ENCODE data around the gene SSPN.

The SSPN gene

DNA sequence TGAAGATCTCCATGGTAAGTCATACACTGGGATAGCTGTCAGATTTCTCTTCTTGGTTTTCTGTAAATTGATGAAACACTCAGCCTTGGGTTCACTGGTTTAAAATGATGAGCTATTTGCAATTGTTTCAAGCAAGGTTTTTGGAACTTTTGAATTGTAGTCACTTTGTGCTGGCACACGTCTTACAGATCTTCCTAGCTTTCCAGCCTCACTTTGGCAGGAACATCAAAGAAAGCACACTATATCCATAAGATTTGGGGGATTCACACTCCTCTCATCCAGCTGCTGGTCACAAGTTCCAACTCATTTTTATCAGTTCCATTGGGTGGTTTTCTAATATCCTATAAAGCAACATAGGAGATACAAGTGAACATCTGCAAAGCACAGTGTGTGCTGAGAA lies 16.0 kb downstream of the SSPN start:
- H2AK5ac ChIP-seq (ENCODE audit: low read length), result no peak overlapping the region
- no peak overlapping the region for H3K4ac ChIP-seq (ENCODE audit: low read depth, low read length)
- H4K8ac ChIP-seq (ENCODE audit: low read depth, low read length), result no peak overlapping the region
- H3K4me1 ChIP-seq (ENCODE audit: control insufficient read depth, low read depth, low read length), result no peaks in the 10 kb centered on the region
- no peak overlapping the region for H3K18ac ChIP-seq (ENCODE audit: low read length)
- no peak overlapping the region for H3K4me3 ChIP-seq (ENCODE audit: low read length)
- no peaks in the 10 kb centered on the region for H3K79me2 ChIP-seq (ENCODE audit: control insufficient read depth, insufficient read depth, low read length)
- H2BK5ac ChIP-seq (ENCODE audit: low read length), result no peak overlapping the region
- no peak overlapping the region for H3K9ac ChIP-seq (ENCODE audit: low read length)
- H3K4me2 ChIP-seq (ENCODE audit: low read length), result no peak overlapping the region
- no peak overlapping the region for H3K27ac ChIP-seq (ENCODE audit: low read depth, low read length)
- no peak overlapping the region for H4K5ac ChIP-seq (ENCODE audit: low read length)
- no peak overlapping the region for H3K56ac ChIP-seq (ENCODE audit: low read length)
- WGBS (ENCODE audit: extremely low coverage, insufficient coverage, low lambda C conversion rate), result no CpG with 5 or more reads among the region's 1 CpG
- no peak overlapping the region for H2BK15ac ChIP-seq (replicated peaks; ENCODE audit: low read depth)
- no peak for DNase-seq
- no peaks in the 10 kb centered on the region for H3K27me3 ChIP-seq (ENCODE audit: insufficient read depth, low read length, poor library complexity)
- H3K79me1 ChIP-seq (ENCODE audit: low read length), result no peaks in the 10 kb centered on the region
- H2BK120ac ChIP-seq (ENCODE audit: low read depth, low read length), result no peak overlapping the region
- no peak overlapping the region for H3K23ac ChIP-seq (ENCODE audit: low read length)
- H3K36me3 ChIP-seq (ENCODE audit: control insufficient read depth, insufficient read depth, low read length), result no peaks in the 10 kb centered on the region

DNA sequence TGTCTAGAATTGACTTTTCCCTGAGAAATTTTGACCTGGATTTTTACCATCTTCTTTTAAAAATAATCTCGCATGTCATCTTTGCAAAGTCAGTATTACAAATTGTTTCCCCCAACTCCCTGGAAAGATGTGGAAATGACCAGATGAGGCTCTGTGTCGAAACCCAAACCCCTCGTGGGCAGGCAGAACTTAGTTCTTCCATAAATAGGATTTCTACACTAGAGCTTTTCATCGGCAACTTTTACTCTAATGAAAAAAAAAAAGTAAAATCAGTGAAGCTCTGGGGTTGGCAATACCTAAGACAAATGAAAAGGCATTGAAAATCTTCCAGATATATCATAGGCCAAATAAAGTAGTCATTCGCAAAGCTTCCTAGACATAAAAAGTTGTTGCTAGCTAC lies 17.0 kb downstream of the SSPN start:
- no peaks in the 10 kb centered on the region for H3K27me3 ChIP-seq (ENCODE audit: insufficient read depth, low read length, poor library complexity)
- H4K5ac ChIP-seq (ENCODE audit: low read length), result no peak overlapping the region
- H3K4ac ChIP-seq (ENCODE audit: low read depth, low read length), result no peak overlapping the region
- H3K18ac ChIP-seq (ENCODE audit: low read length), result no peak overlapping the region
- no peak overlapping the region for H3K56ac ChIP-seq (ENCODE audit: low read length)
- no peaks in the 10 kb centered on the region for H3K36me3 ChIP-seq (ENCODE audit: control insufficient read depth, insufficient read depth, low read length)
- H3K79me1 ChIP-seq (ENCODE audit: low read length), result no peaks in the 10 kb centered on the region
- WGBS (ENCODE audit: extremely low coverage, insufficient coverage, low lambda C conversion rate), result no CpG with 5 or more reads among the region's 5 CpGs
- H3K79me2 ChIP-seq (ENCODE audit: control insufficient read depth, insufficient read depth, low read length), result no peaks in the 10 kb centered on the region
- no peak overlapping the region for H4K8ac ChIP-seq (ENCODE audit: low read depth, low read length)
- no peak overlapping the region for H2BK15ac ChIP-seq (replicated peaks; ENCODE audit: low read depth)
- no peak overlapping the region for H3K9ac ChIP-seq (ENCODE audit: low read length)
- no peak overlapping the region for H2BK5ac ChIP-seq (ENCODE audit: low read length)
- H2AK5ac ChIP-seq (ENCODE audit: low read length), result no peak overlapping the region
- H3K4me3 ChIP-seq (ENCODE audit: low read length), result no peak overlapping the region
- H3K23ac ChIP-seq (ENCODE audit: low read length), result no peak overlapping the region
- no peaks in the 10 kb centered on the region for H3K4me1 ChIP-seq (ENCODE audit: control insufficient read depth, low read depth, low read length)
- no peak for DNase-seq
- no peak overlapping the region for H3K27ac ChIP-seq (ENCODE audit: low read depth, low read length)
- H2BK120ac ChIP-seq (ENCODE audit: low read depth, low read length), result no peak overlapping the region
- H3K4me2 ChIP-seq (ENCODE audit: low read length), result no peak overlapping the region

DNA sequence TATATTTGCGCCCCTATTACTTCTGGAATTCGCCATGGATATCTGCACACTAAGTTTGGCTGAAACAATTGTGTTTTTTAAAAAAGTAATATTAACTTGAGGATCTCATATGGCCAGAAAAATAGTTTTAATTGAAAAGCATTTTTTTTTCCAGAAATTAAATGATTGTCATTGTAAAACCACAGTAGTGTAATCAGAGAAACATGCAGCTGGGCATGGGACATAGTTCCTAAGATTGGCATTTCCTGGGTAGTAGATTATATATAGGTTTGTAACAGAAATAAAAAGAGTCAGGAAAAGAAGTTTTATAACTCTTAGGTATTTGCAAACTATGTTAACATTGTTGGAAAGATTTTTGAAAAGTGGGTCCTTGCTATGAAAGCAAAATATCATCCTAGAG lies 17.6 kb downstream of the SSPN start:
- no CpG with 5 or more reads among the region's 2 CpGs for WGBS (ENCODE audit: extremely low coverage, insufficient coverage, low lambda C conversion rate)
- Histone ChIP-seq H3K4ac (ENCODE audit: low read depth, low read length) (no peak overlapping the region), H4K5ac (ENCODE audit: low read length) (no peak overlapping the region), H3K79me2 (ENCODE audit: control insufficient read depth, insufficient read depth, low read length) (no peaks in the 10 kb centered on the region), H3K56ac (ENCODE audit: low read length) (no peak overlapping the region), H3K4me1 (ENCODE audit: control insufficient read depth, low read depth, low read length) (no peaks in the 10 kb centered on the region), H3K27ac (ENCODE audit: low read depth, low read length) (no peak overlapping the region), H3K36me3 (ENCODE audit: control insufficient read depth, insufficient read depth, low read length) (no peaks in the 10 kb centered on the region), H2BK120ac (ENCODE audit: low read depth, low read length) (no peak overlapping the region), H2AK5ac (ENCODE audit: low read length) (no peak overlapping the region), H3K4me2 (ENCODE audit: low read length) (no peak overlapping the region), H2BK15ac (replicated peaks; ENCODE audit: low read depth) (no peak overlapping the region), H2BK5ac (ENCODE audit: low read length) (no peak overlapping the region), H3K4me3 (ENCODE audit: low read length) (no peak overlapping the region), H3K27me3 (ENCODE audit: insufficient read depth, low read length, poor library complexity) (no peaks in the 10 kb centered on the region), H4K8ac (ENCODE audit: low read depth, low read length) (no peak overlapping the region), H3K18ac (ENCODE audit: low read length) (no peak overlapping the region), H3K9ac (ENCODE audit: low read length) (no peak overlapping the region), H3K23ac (ENCODE audit: low read length) (no peak overlapping the region), H3K79me1 (ENCODE audit: low read length) (no peaks in the 10 kb centered on the region)
- no peak for DNase-seq

DNA sequence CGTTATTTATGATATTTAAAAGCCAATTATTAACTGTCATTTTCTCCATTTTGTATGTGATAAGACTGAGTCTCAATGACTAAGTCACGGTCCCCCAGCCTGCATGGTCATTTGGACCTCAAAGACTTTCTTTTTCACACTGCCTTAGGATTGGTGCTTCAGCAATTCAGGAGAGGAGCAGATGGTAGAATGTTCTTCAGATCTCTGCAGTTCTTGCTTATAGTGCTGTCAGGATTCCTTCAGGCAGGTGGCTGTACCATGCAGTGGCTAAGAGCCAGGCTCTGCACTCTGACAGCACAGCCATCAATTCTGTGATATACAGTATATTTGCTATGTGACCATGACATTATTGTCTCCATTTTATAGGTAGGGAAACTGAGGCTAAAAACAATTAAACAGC lies 18.7 kb downstream of the SSPN start:
- H2BK5ac ChIP-seq (ENCODE audit: low read length), result no peak overlapping the region
- no peak overlapping the region for H3K18ac ChIP-seq (ENCODE audit: low read length)
- no peak overlapping the region for H4K5ac ChIP-seq (ENCODE audit: low read length)
- H3K4me3 ChIP-seq (ENCODE audit: low read length), result no peak overlapping the region
- no peak overlapping the region for H3K56ac ChIP-seq (ENCODE audit: low read length)
- no peak overlapping the region for H3K4me2 ChIP-seq (ENCODE audit: low read length)
- DNase-seq, result no peak
- no peak overlapping the region for H2BK15ac ChIP-seq (replicated peaks; ENCODE audit: low read depth)
- H3K36me3 ChIP-seq (ENCODE audit: control insufficient read depth, insufficient read depth, low read length), result no peaks in the 10 kb centered on the region
- H3K27me3 ChIP-seq (ENCODE audit: insufficient read depth, low read length, poor library complexity), result no peaks in the 10 kb centered on the region
- no peak overlapping the region for H3K23ac ChIP-seq (ENCODE audit: low read length)
- no peak overlapping the region for H3K9ac ChIP-seq (ENCODE audit: low read length)
- H3K4ac ChIP-seq (ENCODE audit: low read depth, low read length), result no peak overlapping the region
- no CpG with 5 or more reads among the region's 2 CpGs for WGBS (ENCODE audit: extremely low coverage, insufficient coverage, low lambda C conversion rate)
- H3K79me2 ChIP-seq (ENCODE audit: control insufficient read depth, insufficient read depth, low read length), result no peaks in the 10 kb centered on the region
- no peak overlapping the region for H2BK120ac ChIP-seq (ENCODE audit: low read depth, low read length)
- H3K79me1 ChIP-seq (ENCODE audit: low read length), result no peaks in the 10 kb centered on the region
- no peak overlapping the region for H3K27ac ChIP-seq (ENCODE audit: low read depth, low read length)
- no peak overlapping the region for H4K8ac ChIP-seq (ENCODE audit: low read depth, low read length)
- no peak overlapping the region for H2AK5ac ChIP-seq (ENCODE audit: low read length)
- H3K4me1 ChIP-seq (ENCODE audit: control insufficient read depth, low read depth, low read length), result no peaks in the 10 kb centered on the region

DNA sequence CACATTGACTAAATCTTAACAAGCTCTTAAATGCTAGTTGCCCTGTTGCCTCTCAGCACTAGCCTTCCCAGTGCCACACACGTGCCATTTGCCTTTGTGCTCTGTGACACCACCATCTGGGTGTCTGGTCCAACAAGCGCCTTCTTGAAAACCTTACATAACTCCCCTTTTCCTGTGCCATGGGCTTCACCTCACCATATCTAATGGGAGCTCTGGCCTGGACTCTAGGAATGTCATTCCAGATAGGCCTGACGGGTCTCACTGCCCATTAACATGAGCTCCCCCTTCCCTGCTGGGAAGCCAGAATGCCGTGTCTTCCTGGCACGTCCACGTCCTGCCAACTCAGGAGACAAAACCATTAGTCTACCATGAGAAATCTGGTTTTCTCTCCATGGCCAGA lies 24.4 kb downstream of the SSPN start:
- no peak overlapping the region for H4K5ac ChIP-seq (ENCODE audit: low read length)
- H3K18ac ChIP-seq (ENCODE audit: low read length), result no peak overlapping the region
- no peak overlapping the region for H3K23ac ChIP-seq (ENCODE audit: low read length)
- no peak overlapping the region for H3K4me3 ChIP-seq (ENCODE audit: low read length)
- no peak overlapping the region for H2AK5ac ChIP-seq (ENCODE audit: low read length)
- H3K4me2 ChIP-seq (ENCODE audit: low read length), result no peak overlapping the region
- no peak for DNase-seq
- H3K56ac ChIP-seq (ENCODE audit: low read length), result no peak overlapping the region
- H3K79me1 ChIP-seq (ENCODE audit: low read length), result no peaks in the 10 kb centered on the region
- no peak overlapping the region for H2BK5ac ChIP-seq (ENCODE audit: low read length)
- no peaks in the 10 kb centered on the region for H3K27me3 ChIP-seq (ENCODE audit: insufficient read depth, low read length, poor library complexity)
- H2BK120ac ChIP-seq (ENCODE audit: low read depth, low read length), result no peak overlapping the region
- no CpG with 5 or more reads among the region's 6 CpGs for WGBS (ENCODE audit: extremely low coverage, insufficient coverage, low lambda C conversion rate)
- no peaks in the 10 kb centered on the region for H3K79me2 ChIP-seq (ENCODE audit: control insufficient read depth, insufficient read depth, low read length)
- H3K4ac ChIP-seq (ENCODE audit: low read depth, low read length), result no peak overlapping the region
- H4K8ac ChIP-seq (ENCODE audit: low read depth, low read length), result no peak overlapping the region
- H3K9ac ChIP-seq (ENCODE audit: low read length), result no peak overlapping the region
- no peaks in the 10 kb centered on the region for H3K36me3 ChIP-seq (ENCODE audit: control insufficient read depth, insufficient read depth, low read length)
- H3K27ac ChIP-seq (ENCODE audit: low read depth, low read length), result no peak overlapping the region
- H2BK15ac ChIP-seq (replicated peaks; ENCODE audit: low read depth), result no peak overlapping the region
- H3K4me1 ChIP-seq (ENCODE audit: control insufficient read depth, low read depth, low read length), result no peaks in the 10 kb centered on the region

DNA sequence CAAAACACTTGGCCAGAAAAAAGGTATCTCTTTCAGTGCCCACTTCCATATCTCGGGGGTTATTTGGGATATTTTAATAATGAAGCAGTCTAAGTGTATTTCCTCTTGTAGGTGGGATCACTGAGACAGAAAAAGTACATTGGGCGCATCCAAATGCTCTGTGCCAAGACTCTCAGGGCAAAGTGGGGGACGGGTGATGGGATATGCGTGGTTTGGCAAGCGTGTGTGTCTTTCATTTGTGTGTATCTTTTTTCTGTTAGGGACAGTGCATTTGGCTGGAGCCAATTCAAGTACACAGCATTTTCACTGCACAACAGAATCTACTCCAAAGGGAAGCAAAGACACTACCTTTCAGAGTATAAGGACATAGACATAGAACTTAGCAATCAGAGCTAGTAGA lies 29.3 kb downstream of the SSPN start:
- no peak overlapping the region for H3K27ac ChIP-seq (ENCODE audit: low read depth, low read length)
- H4K8ac ChIP-seq (ENCODE audit: low read depth, low read length), result no peak overlapping the region
- H3K27me3 ChIP-seq (ENCODE audit: insufficient read depth, low read length, poor library complexity), result peaks cover 11% of the 10 kb centered on the region
- no peak overlapping the region for H2BK120ac ChIP-seq (ENCODE audit: low read depth, low read length)
- H2BK5ac ChIP-seq (ENCODE audit: low read length), result no peak overlapping the region
- H2AK5ac ChIP-seq (ENCODE audit: low read length), result no peak overlapping the region
- no peak overlapping the region for H3K4ac ChIP-seq (ENCODE audit: low read depth, low read length)
- H3K4me3 ChIP-seq (ENCODE audit: low read length), result no peak overlapping the region
- H3K36me3 ChIP-seq (ENCODE audit: control insufficient read depth, insufficient read depth, low read length), result no peaks in the 10 kb centered on the region
- H3K18ac ChIP-seq (ENCODE audit: low read length), result no peak overlapping the region
- no peaks in the 10 kb centered on the region for H3K79me1 ChIP-seq (ENCODE audit: low read length)
- H2BK15ac ChIP-seq (replicated peaks; ENCODE audit: low read depth), result no peak overlapping the region
- no peak overlapping the region for H3K4me2 ChIP-seq (ENCODE audit: low read length)
- H3K9ac ChIP-seq (ENCODE audit: low read length), result no peak overlapping the region
- no peak overlapping the region for H4K5ac ChIP-seq (ENCODE audit: low read length)
- no peaks in the 10 kb centered on the region for H3K4me1 ChIP-seq (ENCODE audit: control insufficient read depth, low read depth, low read length)
- WGBS (ENCODE audit: extremely low coverage, insufficient coverage, low lambda C conversion rate), result no CpG with 5 or more reads among the region's 5 CpGs
- no peak overlapping the region for H3K23ac ChIP-seq (ENCODE audit: low read length)
- DNase-seq, result no peak
- H3K79me2 ChIP-seq (ENCODE audit: control insufficient read depth, insufficient read depth, low read length), result no peaks in the 10 kb centered on the region
- H3K56ac ChIP-seq (ENCODE audit: low read length), result no peak overlapping the region

All from mesendoderm (in vitro differentiated cells).